Measurements from ENCODE around the gene PRKG1.

PRKG1 gene

DNA sequence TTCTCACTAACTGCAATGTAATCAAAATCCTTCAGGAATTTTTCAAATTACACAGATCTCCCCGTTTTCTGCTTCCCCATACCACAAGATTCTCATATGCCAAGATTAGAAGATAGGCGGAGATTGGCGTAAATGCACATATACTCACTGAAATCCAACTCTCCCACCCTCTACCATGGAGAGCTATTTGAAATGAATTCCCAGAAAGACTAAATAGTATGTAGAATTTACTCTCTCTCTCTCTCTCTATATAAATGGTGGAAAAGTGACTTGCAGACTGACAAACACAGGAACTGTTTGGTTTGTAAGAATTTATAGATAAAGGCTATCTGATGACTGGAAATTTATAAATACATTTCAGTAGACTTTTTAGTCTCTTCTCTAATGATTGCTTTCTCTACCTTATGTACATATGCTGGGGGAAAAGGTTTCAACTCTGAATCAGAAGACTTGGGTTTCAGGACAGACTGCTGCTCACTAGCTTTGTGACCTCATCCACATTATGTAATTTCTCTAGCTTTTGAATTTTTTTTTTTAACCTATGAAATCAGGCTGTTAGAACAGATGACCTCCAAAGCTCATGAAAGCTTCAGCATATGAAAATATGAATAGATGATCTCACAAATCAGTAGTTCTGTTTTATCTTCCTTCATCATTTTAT lies 692.9 kb downstream of the PRKG1 start:
- Histone ChIP-seq H3K36me3 (ENCODE audit: control insufficient read depth in 5 of 5, insufficient read depth in 5 of 5, low read length in 5 of 5) (no peaks in the 10 kb centered on the region), H3K4me1 (ENCODE audit: control insufficient read depth in 5 of 5, insufficient read depth in 5 of 5, low read length in 5 of 5) (no peaks in the 10 kb centered on the region), H3K9ac (ENCODE audit: low read length in 5 of 5) (no peak overlapping the region), H3K9me3 (ENCODE audit: control insufficient read depth in 5 of 5, low read length in 5 of 5) (peaks cover 0 to 2% (median 0%) of the 10 kb centered on the region in 5 donors), H3K27ac (ENCODE audit: low read depth, low read length) (no peak overlapping the region), H3K4me3 (ENCODE audit: low read depth in 1 of 5, low read length in 5 of 5) (no peak overlapping the region), H3K27me3 (ENCODE audit: control insufficient read depth in 5 of 5, insufficient read depth in 4 of 5, low read length in 5 of 5) (no peaks in the 10 kb centered on the region)

DNA sequence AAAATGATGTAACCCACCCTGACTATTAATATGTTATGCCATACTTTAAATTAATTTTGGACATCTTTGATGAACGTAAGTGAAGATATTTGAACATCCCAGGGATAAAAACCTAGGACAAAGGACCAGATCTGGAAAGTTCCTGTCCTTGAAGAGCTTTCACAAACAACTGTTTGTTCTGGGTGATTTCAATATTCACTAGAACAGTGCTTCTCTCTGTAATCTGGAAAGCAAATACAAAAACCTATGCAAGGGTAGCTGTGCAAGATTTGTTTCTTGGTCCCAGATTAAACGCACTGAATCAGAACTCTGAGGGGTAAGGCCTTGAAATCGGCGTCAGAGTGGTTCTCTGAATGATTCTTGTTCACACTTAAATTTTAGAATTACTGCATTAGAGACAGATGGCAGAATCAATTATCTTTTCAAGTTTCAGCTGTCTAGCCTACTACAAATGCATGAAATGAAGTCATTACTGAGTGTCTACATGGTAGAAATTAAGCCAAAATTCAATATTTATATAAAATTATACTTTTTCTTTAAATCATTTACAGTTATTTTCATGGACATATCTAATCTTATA lies 694.7 kb downstream of the PRKG1 start:
- Histone ChIP-seq H3K27me3 (ENCODE audit: control insufficient read depth in 5 of 5, insufficient read depth in 4 of 5, low read length in 5 of 5) (no peaks in the 10 kb centered on the region), H3K9ac (ENCODE audit: low read length in 5 of 5) (no peak overlapping the region), H3K27ac (ENCODE audit: low read depth, low read length) (no peak overlapping the region), H3K36me3 (ENCODE audit: control insufficient read depth in 5 of 5, insufficient read depth in 5 of 5, low read length in 5 of 5) (no peaks in the 10 kb centered on the region), H3K9me3 (ENCODE audit: control insufficient read depth in 5 of 5, low read length in 5 of 5) (peaks cover 0 to 2% (median 0%) of the 10 kb centered on the region in 5 donors), H3K4me3 (ENCODE audit: low read depth in 1 of 5, low read length in 5 of 5) (no peak overlapping the region), H3K4me1 (ENCODE audit: control insufficient read depth in 5 of 5, insufficient read depth in 5 of 5, low read length in 5 of 5) (no peaks in the 10 kb centered on the region)

DNA sequence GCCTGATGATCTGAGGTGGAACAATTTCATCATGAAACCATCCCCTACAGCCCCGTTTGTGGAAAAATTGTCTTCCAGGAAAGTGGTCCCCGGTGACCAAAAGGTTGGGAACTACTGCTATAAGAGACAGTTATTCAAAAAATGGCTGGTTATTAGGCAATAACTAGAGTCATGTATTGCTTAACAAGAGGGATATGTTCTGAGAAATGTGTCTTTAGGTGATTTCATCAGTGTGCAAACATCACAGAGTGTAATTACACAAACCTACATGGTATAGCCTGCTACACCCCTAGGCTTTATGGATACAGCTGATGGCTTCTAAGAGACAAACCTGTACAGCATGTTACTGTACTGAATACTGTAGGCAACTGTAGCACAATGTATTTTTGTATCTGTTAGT lies 696.4 kb downstream of the PRKG1 start:
- no peaks in the 10 kb centered on the region for H3K4me1 ChIP-seq (ENCODE audit: control insufficient read depth in 5 of 5, insufficient read depth in 5 of 5, low read length in 5 of 5)
- peaks cover 0 to 2% (median 0%) of the 10 kb centered on the region in 5 donors for H3K9me3 ChIP-seq (ENCODE audit: control insufficient read depth in 5 of 5, low read length in 5 of 5)
- no peak overlapping the region for H3K9ac ChIP-seq (ENCODE audit: low read length in 5 of 5)
- no peaks in the 10 kb centered on the region for H3K36me3 ChIP-seq (ENCODE audit: control insufficient read depth in 5 of 5, insufficient read depth in 5 of 5, low read length in 5 of 5)
- H3K4me3 ChIP-seq (ENCODE audit: low read depth in 1 of 5, low read length in 5 of 5): no peak overlapping the region
- no peak overlapping the region for H3K27ac ChIP-seq (ENCODE audit: low read depth, low read length)
- no peaks in the 10 kb centered on the region for H3K27me3 ChIP-seq (ENCODE audit: control insufficient read depth in 5 of 5, insufficient read depth in 4 of 5, low read length in 5 of 5)

DNA sequence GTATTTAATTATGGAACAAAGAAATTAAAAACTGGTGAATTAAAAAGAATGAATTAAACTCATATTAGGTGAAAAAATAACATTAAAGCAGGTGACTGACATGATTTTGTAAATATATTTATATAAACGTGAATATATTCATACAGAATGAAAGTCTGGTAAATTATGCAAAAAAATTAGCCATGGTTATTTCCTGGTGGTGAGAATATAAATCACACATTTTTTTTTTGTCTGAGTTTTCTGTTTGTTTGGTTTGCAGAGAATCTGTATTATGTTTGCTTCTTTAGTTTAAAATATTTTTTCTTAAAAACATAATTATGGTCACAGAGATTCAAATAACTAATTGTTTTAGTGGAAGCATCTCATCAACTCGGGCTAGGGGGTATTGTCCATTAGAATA lies 698.1 kb downstream of the PRKG1 start:
- Histone ChIP-seq H3K4me3 (ENCODE audit: low read depth in 1 of 5, low read length in 5 of 5) (no peak overlapping the region), H3K9me3 (ENCODE audit: control insufficient read depth in 5 of 5, low read length in 5 of 5) (no peaks in the 10 kb centered on the region), H3K9ac (ENCODE audit: low read length in 5 of 5) (no peak overlapping the region), H3K36me3 (ENCODE audit: control insufficient read depth in 5 of 5, insufficient read depth in 5 of 5, low read length in 5 of 5) (no peaks in the 10 kb centered on the region), H3K27ac (ENCODE audit: low read depth, low read length) (no peak overlapping the region), H3K27me3 (ENCODE audit: control insufficient read depth in 5 of 5, insufficient read depth in 4 of 5, low read length in 5 of 5) (no peaks in the 10 kb centered on the region), H3K4me1 (ENCODE audit: control insufficient read depth in 5 of 5, insufficient read depth in 5 of 5, low read length in 5 of 5) (no peaks in the 10 kb centered on the region)

DNA sequence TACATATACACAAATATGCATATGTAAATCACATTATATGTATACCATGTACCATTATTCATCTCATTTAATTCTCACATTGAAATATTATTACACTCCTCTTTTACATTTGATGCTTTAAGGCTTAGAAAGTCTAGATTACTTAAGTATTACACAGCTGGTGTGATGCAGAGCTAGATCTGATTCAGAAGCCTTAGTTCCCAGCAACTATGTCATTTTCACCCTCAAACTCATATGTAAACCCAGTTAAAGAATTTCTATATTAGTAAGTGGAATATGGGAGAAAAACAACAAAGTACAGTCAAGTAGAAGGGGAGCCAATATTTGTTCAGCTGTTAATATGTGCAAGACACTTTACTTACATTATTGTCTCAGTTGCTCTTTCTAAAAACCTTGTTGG lies 699.4 kb downstream of the PRKG1 start:
- no peaks in the 10 kb centered on the region for H3K9me3 ChIP-seq (ENCODE audit: control insufficient read depth in 5 of 5, low read length in 5 of 5)
- no peak overlapping the region for H3K4me3 ChIP-seq (ENCODE audit: low read depth in 1 of 5, low read length in 5 of 5)
- H3K9ac ChIP-seq (ENCODE audit: low read length in 5 of 5): no peak overlapping the region
- H3K4me1 ChIP-seq (ENCODE audit: control insufficient read depth in 5 of 5, insufficient read depth in 5 of 5, low read length in 5 of 5): no peaks in the 10 kb centered on the region
- H3K27me3 ChIP-seq (ENCODE audit: control insufficient read depth in 5 of 5, insufficient read depth in 4 of 5, low read length in 5 of 5): no peaks in the 10 kb centered on the region
- H3K27ac ChIP-seq (ENCODE audit: low read depth, low read length): no peak overlapping the region
- H3K36me3 ChIP-seq (ENCODE audit: control insufficient read depth in 5 of 5, insufficient read depth in 5 of 5, low read length in 5 of 5): no peaks in the 10 kb centered on the region

DNA sequence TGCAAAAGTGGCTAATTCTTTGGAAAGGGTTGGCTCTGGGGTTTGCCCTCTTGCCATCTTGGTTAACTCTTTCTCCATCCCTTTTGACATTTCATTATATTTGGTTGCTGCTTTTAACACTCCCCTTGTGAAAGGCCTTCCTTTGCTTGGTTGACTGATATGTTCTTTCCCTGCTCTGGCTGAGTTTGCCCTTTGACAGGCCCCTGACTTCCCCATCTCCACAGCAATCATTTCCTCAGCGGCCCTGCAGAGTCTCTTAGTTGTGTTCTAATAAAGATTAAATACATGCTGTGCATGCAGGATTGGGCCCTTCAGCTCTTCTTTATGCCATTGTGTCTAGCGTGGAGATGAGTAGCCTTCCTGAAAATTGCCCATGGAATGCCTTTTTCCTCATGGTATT lies 709.7 kb downstream of the PRKG1 start:
- H3K9me3 ChIP-seq (ENCODE audit: control insufficient read depth in 5 of 5, low read length in 5 of 5): no peaks in the 10 kb centered on the region
- no peak overlapping the region for H3K27ac ChIP-seq (ENCODE audit: low read depth, low read length)
- H3K4me3 ChIP-seq (ENCODE audit: low read depth in 1 of 5, low read length in 5 of 5): no peak overlapping the region
- no peak overlapping the region for H3K9ac ChIP-seq (ENCODE audit: low read length in 5 of 5)
- H3K36me3 ChIP-seq (ENCODE audit: control insufficient read depth in 5 of 5, insufficient read depth in 5 of 5, low read length in 5 of 5): no peaks in the 10 kb centered on the region
- H3K27me3 ChIP-seq (ENCODE audit: control insufficient read depth in 5 of 5, insufficient read depth in 4 of 5, low read length in 5 of 5): no peaks in the 10 kb centered on the region
- peaks cover 0 to 5% (median 0%) of the 10 kb centered on the region in 5 donors for H3K4me1 ChIP-seq (ENCODE audit: control insufficient read depth in 5 of 5, insufficient read depth in 5 of 5, low read length in 5 of 5)

DNA sequence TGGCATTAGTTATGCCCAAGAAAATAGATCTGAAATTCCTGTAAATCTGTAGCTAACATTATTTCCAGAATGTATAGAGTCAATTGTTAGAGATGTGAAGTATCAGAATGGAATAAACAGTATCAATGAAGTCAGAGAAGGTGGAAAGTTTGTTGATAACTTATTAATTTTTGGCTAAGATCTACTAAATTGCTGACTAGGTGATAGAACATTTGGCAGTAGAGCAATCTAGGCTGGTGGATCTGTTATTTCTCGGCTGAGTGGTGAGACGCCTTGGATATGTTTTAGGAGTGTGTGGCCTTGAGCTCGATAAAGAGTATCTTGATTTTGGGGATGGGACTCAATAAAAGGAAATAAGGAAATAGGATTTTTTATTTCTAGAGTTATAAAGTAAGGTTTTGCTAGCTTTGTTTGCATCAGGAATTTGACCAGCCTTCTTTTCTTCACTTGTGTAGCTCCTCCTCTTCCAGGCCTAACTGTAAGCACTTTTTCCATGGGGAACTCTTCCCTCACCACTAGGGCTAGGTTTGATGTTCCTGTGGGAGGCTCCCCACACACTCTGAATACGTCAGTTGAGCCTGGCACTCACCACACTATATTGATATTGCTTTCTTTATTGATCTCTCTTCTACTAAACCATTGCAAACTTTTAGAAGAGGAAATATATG lies 711.9 kb downstream of the PRKG1 start:
- Histone ChIP-seq H3K9me3 (ENCODE audit: control insufficient read depth in 5 of 5, low read length in 5 of 5) (peaks cover 0 to 2% (median 0%) of the 10 kb centered on the region in 5 donors), H3K27me3 (ENCODE audit: control insufficient read depth in 5 of 5, insufficient read depth in 4 of 5, low read length in 5 of 5) (no peaks in the 10 kb centered on the region), H3K36me3 (ENCODE audit: control insufficient read depth in 5 of 5, insufficient read depth in 5 of 5, low read length in 5 of 5) (no peaks in the 10 kb centered on the region), H3K4me3 (ENCODE audit: low read depth in 1 of 5, low read length in 5 of 5) (no peak overlapping the region), H3K4me1 (ENCODE audit: control insufficient read depth in 5 of 5, insufficient read depth in 5 of 5, low read length in 5 of 5) (peaks cover 0 to 5% (median 0%) of the 10 kb centered on the region in 5 donors), H3K27ac (ENCODE audit: low read depth, low read length) (no peak overlapping the region), H3K9ac (ENCODE audit: low read length in 5 of 5) (no peak overlapping the region)

DNA sequence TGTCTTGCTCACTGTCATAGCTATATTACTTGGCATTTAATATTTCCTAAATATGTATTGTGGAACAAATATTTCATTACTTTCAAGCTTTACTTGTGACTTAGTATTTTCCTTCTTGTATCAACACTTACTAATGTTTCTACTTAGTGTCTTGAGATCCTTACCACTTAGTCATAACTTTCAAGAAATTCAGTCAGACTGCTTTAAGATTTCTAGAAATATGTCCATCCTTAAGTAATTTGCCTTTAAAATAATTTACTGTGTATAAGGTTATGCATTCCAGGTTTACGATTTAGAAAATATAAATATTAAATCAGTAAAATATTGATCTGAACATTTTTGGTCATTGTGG lies 712.4 kb downstream of the PRKG1 start:
- Histone ChIP-seq H3K4me3 (ENCODE audit: low read depth in 1 of 5, low read length in 5 of 5) (no peak overlapping the region), H3K4me1 (ENCODE audit: control insufficient read depth in 5 of 5, insufficient read depth in 5 of 5, low read length in 5 of 5) (peaks cover 0 to 5% (median 0%) of the 10 kb centered on the region in 5 donors), H3K36me3 (ENCODE audit: control insufficient read depth in 5 of 5, insufficient read depth in 5 of 5, low read length in 5 of 5) (no peaks in the 10 kb centered on the region), H3K9me3 (ENCODE audit: control insufficient read depth in 5 of 5, low read length in 5 of 5) (peaks cover 0 to 2% (median 0%) of the 10 kb centered on the region in 5 donors), H3K9ac (ENCODE audit: low read length in 5 of 5) (no peak overlapping the region), H3K27me3 (ENCODE audit: control insufficient read depth in 5 of 5, insufficient read depth in 4 of 5, low read length in 5 of 5) (no peaks in the 10 kb centered on the region), H3K27ac (ENCODE audit: low read depth, low read length) (no peak overlapping the region)

DNA sequence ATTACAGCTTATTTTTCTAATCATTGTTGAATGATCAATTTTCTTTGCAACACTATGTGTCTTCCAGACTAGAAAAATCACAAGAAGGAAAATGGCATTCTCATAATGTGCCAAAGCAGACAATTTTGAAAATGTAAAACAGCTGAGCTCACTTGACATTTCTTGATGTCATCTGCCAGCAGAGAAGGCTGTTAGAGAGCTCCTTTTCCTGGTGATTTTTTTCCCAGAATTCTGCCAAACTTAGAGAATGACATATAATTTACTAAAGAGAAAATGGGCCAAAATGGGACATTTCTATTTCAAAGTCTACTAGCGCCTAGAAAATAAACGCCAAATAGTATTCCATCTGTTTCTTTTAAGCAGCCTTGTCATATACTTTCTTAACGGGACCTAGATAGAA lies 714.0 kb downstream of the PRKG1 start:
- H3K4me1 ChIP-seq (ENCODE audit: control insufficient read depth in 5 of 5, insufficient read depth in 5 of 5, low read length in 5 of 5): peaks cover 0 to 5% (median 0%) of the 10 kb centered on the region in 5 donors
- H3K27me3 ChIP-seq (ENCODE audit: control insufficient read depth in 5 of 5, insufficient read depth in 4 of 5, low read length in 5 of 5): no peaks in the 10 kb centered on the region
- no peak overlapping the region for H3K27ac ChIP-seq (ENCODE audit: low read depth, low read length)
- H3K4me3 ChIP-seq (ENCODE audit: low read depth in 1 of 5, low read length in 5 of 5): no peak overlapping the region
- no peak overlapping the region for H3K9ac ChIP-seq (ENCODE audit: low read length in 5 of 5)
- H3K9me3 ChIP-seq (ENCODE audit: control insufficient read depth in 5 of 5, low read length in 5 of 5): peaks cover 0 to 9% (median 5%) of the 10 kb centered on the region in 5 donors
- H3K36me3 ChIP-seq (ENCODE audit: control insufficient read depth in 5 of 5, insufficient read depth in 5 of 5, low read length in 5 of 5): no peaks in the 10 kb centered on the region

DNA sequence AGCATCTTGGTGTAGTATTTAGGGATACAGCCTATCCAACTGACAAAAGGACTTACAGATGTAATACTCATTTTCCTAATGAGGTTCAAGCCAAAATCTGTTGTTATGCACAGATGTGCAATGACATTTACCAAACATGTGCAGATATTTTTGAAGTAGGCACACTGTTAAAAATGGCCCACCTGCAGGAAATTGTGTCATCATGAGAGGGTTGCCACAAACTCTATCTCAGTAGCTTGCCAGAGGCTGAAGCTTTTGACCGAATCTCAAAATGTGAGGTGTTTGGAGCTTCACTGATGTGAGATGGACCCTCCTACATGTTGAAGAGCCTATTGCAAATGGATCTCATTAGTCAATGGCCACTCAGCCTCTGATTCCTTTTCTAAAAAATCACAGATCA lies 714.8 kb downstream of the PRKG1 start:
- Histone ChIP-seq H3K27me3 (ENCODE audit: control insufficient read depth in 5 of 5, insufficient read depth in 4 of 5, low read length in 5 of 5) (no peaks in the 10 kb centered on the region), H3K27ac (ENCODE audit: low read depth, low read length) (no peak overlapping the region), H3K9me3 (ENCODE audit: control insufficient read depth in 5 of 5, low read length in 5 of 5) (peaks cover 0 to 9% (median 6%) of the 10 kb centered on the region in 5 donors), H3K4me3 (ENCODE audit: low read depth in 1 of 5, low read length in 5 of 5) (no peak overlapping the region), H3K36me3 (ENCODE audit: control insufficient read depth in 5 of 5, insufficient read depth in 5 of 5, low read length in 5 of 5) (no peaks in the 10 kb centered on the region), H3K4me1 (ENCODE audit: control insufficient read depth in 5 of 5, insufficient read depth in 5 of 5, low read length in 5 of 5) (peaks cover 0 to under 1% (median 0%) of the 10 kb centered on the region in 5 donors), H3K9ac (ENCODE audit: low read length in 5 of 5) (no peak overlapping the region)

All from subcutaneous abdominal adipose tissue (tissue), 5 donors.